ENCODE results near the gene STX1B. TPM values are rescaled to one million over a fixed set of nuclear protein-coding genes. Genes with fewer than 3 reads are reported as not detected.

Gene STX1B
- polyA plus RNA-seq, 1 donor (not counting 4 experiments of a cell fraction or from before 2014, with no cell fraction given), result 0.34 TPM

- dilution Hi-C loops (cut with MboI; ENCODE audit: extremely low pct_ligation_motif_present, low sequenced_read_pairs), result no loop called here
- H3K9me3 ChIP-seq (ENCODE audit: control insufficient read depth, low read depth, low read length), result no peaks in the 10 kb centered on the region
- peak overlapping the region; percentile 88 for H3K9ac ChIP-seq (ENCODE audit: control insufficient read depth, extremely low read depth, insufficient read depth, low read length)
- H4K20me1 ChIP-seq (ENCODE audit: control insufficient read depth, extremely low read depth, insufficient read depth, low read length), result no peaks in the 10 kb centered on the region
- no peaks in the 10 kb centered on the region for H3K36me3 ChIP-seq (ENCODE audit: control insufficient read depth in 2 of 2, extremely low read depth in 1 of 2, insufficient read depth in 2 of 2, low read length in 2 of 2)
- H3K27me3 ChIP-seq (ENCODE audit: control insufficient read depth, extremely low read depth, insufficient read depth, low read length), result no peaks in the 10 kb centered on the region
- no peaks in the 10 kb centered on the region for H3K79me2 ChIP-seq (ENCODE audit: control insufficient read depth, insufficient read depth, low read length)
- H3K4me2 ChIP-seq (ENCODE audit: control insufficient read depth, extremely low read depth, insufficient read depth, low read depth, low read length), result peak overlapping the region; percentile 92
- H3K4me3 ChIP-seq (ENCODE audit: control insufficient read depth in 2 of 3, extremely low read depth in 1 of 3, insufficient read depth in 2 of 3, low read depth in 1 of 3, low read length in 3 of 3), result peak overlapping the region; percentile 49 to 77 (median 76)
- H3K27ac ChIP-seq (ENCODE audit: control insufficient read depth, insufficient read depth, low read length), result peak overlapping the region; percentile 96
- H3K4me1 ChIP-seq (ENCODE audit: control insufficient read depth, extremely low read depth, insufficient read depth, low read length), result peaks cover 50% of the 10 kb centered on the region
- H3K9me1 ChIP-seq (ENCODE audit: control insufficient read depth, extremely low read depth, insufficient read depth, low read length), result peaks cover 3% of the 10 kb centered on the region
- peak; percentile 82 for DNase-seq (ENCODE audit: low read depth, low spot score)
- no peak for TF ChIP-seq EZH2 (IDR thresholded peaks at IDR 0.05; ENCODE audit: low read length)
- no peak for TF ChIP-seq CTCF (optimal IDR thresholded peaks at IDR 0.05 in 1 of 3, IDR thresholded peaks at IDR 0.05 in 1 of 3, conservative IDR thresholded peaks at IDR 0.05 in 1 of 3; ENCODE audit: extremely low read depth in 1 of 3, insufficient read depth in 2 of 3, low read length in 3 of 3)
- no peak for FAIRE-seq
- peak overlapping the region; percentile 83 for H2AFZ ChIP-seq (ENCODE audit: control insufficient read depth, low read length)
Observed at GRCh38 chr16:30996985-30997724, 13.3 kb downstream of the STX1B start.

GRCh38 chr16:30996324-30996984, 14.0 kb downstream of the STX1B start:
- no peak for FAIRE-seq
- DNase-seq (ENCODE audit: low read depth, low spot score), result no peak
- dilution Hi-C loops (cut with MboI; ENCODE audit: extremely low pct_ligation_motif_present, low sequenced_read_pairs), result no loop called here

More at GRCh38 chr16:30996324-30996984, 14.0 kb downstream of the STX1B start:
- H3K9me3 ChIP-seq (ENCODE audit: control insufficient read depth, low read depth, low read length), result no peaks in the 10 kb centered on the region
- peak overlapping the region; percentile 49 to 76 (median 72) for H3K4me3 ChIP-seq (ENCODE audit: control insufficient read depth in 2 of 3, extremely low read depth in 1 of 3, insufficient read depth in 2 of 3, low read depth in 1 of 3, low read length in 3 of 3)
- TF ChIP-seq EZH2 (IDR thresholded peaks at IDR 0.05; ENCODE audit: low read length) (no peak), CTCF (optimal IDR thresholded peaks at IDR 0.05 in 1 of 3, IDR thresholded peaks at IDR 0.05 in 1 of 3, conservative IDR thresholded peaks at IDR 0.05 in 1 of 3; ENCODE audit: extremely low read depth in 1 of 3, insufficient read depth in 2 of 3, low read length in 3 of 3) (no peak)
- H4K20me1 ChIP-seq (ENCODE audit: control insufficient read depth, extremely low read depth, insufficient read depth, low read length), result no peaks in the 10 kb centered on the region
- peak overlapping the region; percentile 86 for H3K27ac ChIP-seq (ENCODE audit: control insufficient read depth, insufficient read depth, low read length)
- peaks cover 1% of the 10 kb centered on the region for H3K9me1 ChIP-seq (ENCODE audit: control insufficient read depth, extremely low read depth, insufficient read depth, low read length)
- peak overlapping the region; percentile 92 for H3K4me2 ChIP-seq (ENCODE audit: control insufficient read depth, extremely low read depth, insufficient read depth, low read depth, low read length)
- no peaks in the 10 kb centered on the region for H3K27me3 ChIP-seq (ENCODE audit: control insufficient read depth, extremely low read depth, insufficient read depth, low read length)
- H3K4me1 ChIP-seq (ENCODE audit: control insufficient read depth, extremely low read depth, insufficient read depth, low read length), result peaks cover 43% of the 10 kb centered on the region
- peak overlapping the region; percentile 79 for H3K9ac ChIP-seq (ENCODE audit: control insufficient read depth, extremely low read depth, insufficient read depth, low read length)
- peak overlapping the region; percentile 83 for H2AFZ ChIP-seq (ENCODE audit: control insufficient read depth, low read length)
- no peaks in the 10 kb centered on the region for H3K36me3 ChIP-seq (ENCODE audit: control insufficient read depth in 2 of 2, extremely low read depth in 1 of 2, insufficient read depth in 2 of 2, low read length in 2 of 2)
- H3K79me2 ChIP-seq (ENCODE audit: control insufficient read depth, insufficient read depth, low read length), result no peaks in the 10 kb centered on the region
